HEK293 (cell line): ENCODE data around the gene CNDP2.

ENCODE experiments used
- CTCF ChIP-seq: fragments of 450-650 bp; formaldehyde crosslinking; IDR thresholded peaks from 2 replicates; pipeline ENCODE4 v1.5.1; 2016; ENCODE audit warnings: missing biosample characterization, missing genetic modification characterization
- TCF7L2 ChIP-seq: IDR thresholded peaks from 2 replicates; pipeline ENCODE4 v1.6.1; 2011; ENCODE audit warnings: low read depth, mild to moderate bottlenecking, inconsistent platforms, low read length, moderate library complexity, borderline replicate concordance
- YY1 ChIP-seq: fragments of 450-650 bp; formaldehyde crosslinking; IDR thresholded peaks from 2 replicates; pipeline ENCODE4 v1.5.1; 2018; ENCODE audit warnings: missing biosample characterization, missing genetic modification characterization
- ZNF175 ChIP-seq: fragments of 450-650 bp; formaldehyde crosslinking; IDR thresholded peaks from 2 replicates; pipeline ENCODE4 v1.5.1; 2016; ENCODE audit warnings: missing biosample characterization, missing genetic modification characterization
- ZNF274 ChIP-seq, 2 experiments: fragments of 200-500 bp in 1 of 2; fragments of 450-650 bp in 1 of 2; sonication (Bioruptor generic) in 1 of 2; formaldehyde crosslinking in 1 of 2; IDR thresholded peaks; 2 replicates each; pipeline versions ENCODE4 v1.5.1 to v1.6.1; 2014 to 2016; ENCODE audit warnings: borderline replicate concordance in 1 of 2, inconsistent platforms in 1 of 2, low read length in 1 of 2, missing biosample characterization in 1 of 2, missing genetic modification characterization in 1 of 2
- ZNF449 ChIP-seq: fragments of 450-650 bp; formaldehyde crosslinking; IDR thresholded peaks from 2 replicates; pipeline ENCODE4 v1.5.1; 2017; ENCODE audit warnings: missing biosample characterization, mild to moderate bottlenecking, missing genetic modification characterization, moderate library complexity
- ZNF776 ChIP-seq: fragments of 450-650 bp; formaldehyde crosslinking; IDR thresholded peaks from 2 replicates; pipeline ENCODE4 v1.5.0; 2017; ENCODE audit warnings: missing biosample characterization, missing genetic modification characterization, borderline replicate concordance

- TF ChIP-seq CTCF (tag by site-specific recombination): no peak
- TF ChIP-seq TCF7L2: no peak
- TF ChIP-seq ZNF449 (tag by site-specific recombination): no peak
- no peak for TF ChIP-seq ZNF776 (tag by site-specific recombination)
- no peak for TF ChIP-seq YY1 (tag by site-specific recombination)
- no peak for TF ChIP-seq ZNF175 (tag by site-specific recombination)
- TF ChIP-seq ZNF274 (IDR thresholded peaks at IDR 0.05; ENCODE audit: low read length): no peak
- TF ChIP-seq ZNF274 (tag by site-specific recombination; IDR thresholded peaks at IDR 0.05; ENCODE audit: borderline replicate concordance): no peak
These were observed 17.2 kb downstream of the CNDP2 start for GRCh38 chr18:74513149-74513882.
